ENCODE data around the gene IL6R.

IL6R gene

GRCh38 chr1:154460695-154461260 is 55.6 kb downstream of the IL6R start:
- Histone ChIP-seq H3K36me3 (ENCODE audit: insufficient read depth, low read length) (no peaks in the 10 kb centered on the region), H3K9me3 (ENCODE audit: low read depth, low read length) (no peaks in the 10 kb centered on the region), H3K9ac (ENCODE audit: insufficient read length) (no peak overlapping the region), H3K4me3 (no peak overlapping the region), H3K27ac (no peak overlapping the region)
- TF ChIP-seq EZH2 (IDR thresholded peaks at IDR 0.05) = no peak
- no peak for TF ChIP-seq POLR2AphosphoS5 (IDR thresholded peaks at IDR 0.05; ENCODE audit: borderline replicate concordance, low read depth, low read length)
- TF ChIP-seq FOXP2 (optimal IDR thresholded peaks at IDR 0.05; ENCODE audit: control extremely low read depth, extremely low read length, insufficient read depth) = no peak
- DNase-seq (ENCODE audit: low read depth, low spot score) = no peak

DNA sequence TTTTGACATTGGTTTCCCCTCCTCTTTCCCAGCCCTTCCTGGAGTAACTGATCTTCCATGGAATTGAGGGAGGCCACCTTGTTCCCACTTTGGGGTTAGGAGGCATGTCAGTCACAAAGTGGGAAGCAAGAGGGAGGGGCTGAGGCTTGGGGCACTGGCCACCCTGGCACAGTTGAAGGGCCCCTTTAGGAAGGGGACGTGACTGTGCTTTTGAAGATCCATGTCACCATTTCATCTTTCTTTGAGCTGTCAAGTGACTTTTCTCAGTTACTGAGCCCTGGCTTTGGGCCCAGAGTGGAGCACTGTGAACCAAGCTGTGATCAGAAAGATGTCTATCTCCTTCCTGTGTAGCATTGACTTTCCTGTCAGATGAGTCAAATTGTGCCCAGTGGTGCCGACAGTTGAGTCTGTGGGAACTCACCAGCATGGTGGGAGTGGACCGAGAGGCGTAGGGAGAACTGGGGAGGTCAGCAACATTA is 58.4 kb downstream of the IL6R start:
- H3K36me3 ChIP-seq (ENCODE audit: insufficient read depth, low read length) = no peaks in the 10 kb centered on the region

GRCh38 chr1:154465621-154466195 is 60.6 kb downstream of the IL6R start:
- DNase-seq (ENCODE audit: low read depth, low spot score) = no peak
- Histone ChIP-seq H3K9me3 (ENCODE audit: low read depth, low read length) (no peaks in the 10 kb centered on the region), H3K4me3 (peak overlapping the region; percentile 56), H3K27ac (peak overlapping the region; percentile 97), H3K9ac (ENCODE audit: insufficient read length) (peak overlapping the region; percentile 62), H3K36me3 (ENCODE audit: insufficient read depth, low read length) (no peaks in the 10 kb centered on the region)
- no peak for TF ChIP-seq FOXP2 (optimal IDR thresholded peaks at IDR 0.05; ENCODE audit: control extremely low read depth, extremely low read length, insufficient read depth)
- no peak for TF ChIP-seq EZH2 (IDR thresholded peaks at IDR 0.05)
- TF ChIP-seq POLR2AphosphoS5 (IDR thresholded peaks at IDR 0.05; ENCODE audit: borderline replicate concordance, low read depth, low read length) = no peak

More for the DNA sequence above, 58.4 kb downstream of the IL6R start:
- no peak overlapping the region for H3K4me3 ChIP-seq
- no peak overlapping the region for H3K9ac ChIP-seq (ENCODE audit: insufficient read length)
- peak overlapping the region; percentile 91 for H3K27ac ChIP-seq
- TF ChIP-seq FOXP2 (optimal IDR thresholded peaks at IDR 0.05; ENCODE audit: control extremely low read depth, extremely low read length, insufficient read depth) (no peak), POLR2AphosphoS5 (IDR thresholded peaks at IDR 0.05; ENCODE audit: borderline replicate concordance, low read depth, low read length) (no peak), EZH2 (IDR thresholded peaks at IDR 0.05) (no peak)
- no peaks in the 10 kb centered on the region for H3K9me3 ChIP-seq (ENCODE audit: low read depth, low read length)
- no peak for DNase-seq (ENCODE audit: low read depth, low spot score)

DNA sequence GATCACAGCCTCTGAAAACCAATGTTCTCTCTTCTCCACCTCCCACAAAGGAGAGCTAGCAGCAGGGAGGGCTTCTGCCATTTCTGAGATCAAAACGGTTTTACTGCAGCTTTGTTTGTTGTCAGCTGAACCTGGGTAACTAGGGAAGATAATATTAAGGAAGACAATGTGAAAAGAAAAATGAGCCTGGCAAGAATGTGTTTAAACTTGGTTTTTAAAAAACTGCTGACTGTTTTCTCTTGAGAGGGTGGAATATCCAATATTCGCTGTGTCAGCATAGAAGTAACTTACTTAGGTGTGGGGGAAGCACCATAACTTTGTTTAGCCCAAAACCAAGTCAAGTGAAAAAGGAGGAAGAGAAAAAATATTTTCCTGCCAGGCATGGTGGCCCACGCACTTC is 61.1 kb downstream of the IL6R start:
- TF ChIP-seq POLR2AphosphoS5 (IDR thresholded peaks at IDR 0.05; ENCODE audit: borderline replicate concordance, low read depth, low read length) = peak; percentile 36; the same call in 1 of the 2 replicates
- TF ChIP-seq EZH2 (IDR thresholded peaks at IDR 0.05) = no peak
- no peak for DNase-seq (ENCODE audit: low read depth, low spot score)
- Histone ChIP-seq H3K9ac (ENCODE audit: insufficient read length) (peak overlapping the region; percentile 62), H3K4me3 (peak overlapping the region; percentile 56), H3K36me3 (ENCODE audit: insufficient read depth, low read length) (no peaks in the 10 kb centered on the region), H3K9me3 (ENCODE audit: low read depth, low read length) (no peaks in the 10 kb centered on the region), H3K27ac (peak overlapping the region; percentile 97)

DNA sequence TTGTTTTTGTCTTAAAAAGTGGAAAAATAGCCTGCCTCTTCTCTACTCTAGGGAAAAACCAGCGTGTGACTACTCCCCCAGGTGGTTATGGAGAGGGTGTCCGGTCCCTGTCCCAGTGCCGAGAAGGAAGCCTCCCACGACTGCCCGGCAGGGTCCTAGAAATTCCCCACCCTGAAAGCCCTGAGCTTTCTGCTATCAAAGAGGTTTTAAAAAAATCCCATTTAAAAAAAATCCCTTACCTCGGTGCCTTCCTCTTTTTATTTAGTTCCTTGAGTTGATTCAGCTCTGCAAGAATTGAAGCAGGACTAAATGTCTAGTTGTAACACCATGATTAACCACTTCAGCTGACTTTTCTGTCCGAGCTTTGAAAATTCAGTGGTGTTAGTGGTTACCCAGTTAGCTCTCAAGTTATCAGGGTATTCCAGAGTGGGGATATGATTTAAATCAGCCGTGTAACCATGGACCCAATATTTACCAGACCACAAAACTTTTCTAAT is 61.8 kb downstream of the IL6R start:
- H3K4me3 ChIP-seq = no peak overlapping the region
- H3K36me3 ChIP-seq (ENCODE audit: insufficient read depth, low read length) = no peaks in the 10 kb centered on the region
- DNase-seq (ENCODE audit: low read depth, low spot score) = no peak
- TF ChIP-seq POLR2AphosphoS5 (IDR thresholded peaks at IDR 0.05; ENCODE audit: borderline replicate concordance, low read depth, low read length) (no peak), FOXP2 (optimal IDR thresholded peaks at IDR 0.05; ENCODE audit: control extremely low read depth, extremely low read length, insufficient read depth) (no peak), EZH2 (IDR thresholded peaks at IDR 0.05) (no peak)
- H3K9ac ChIP-seq (ENCODE audit: insufficient read length) = peak overlapping the region; percentile 62
- peak overlapping the region; percentile 97 for H3K27ac ChIP-seq
- no peaks in the 10 kb centered on the region for H3K9me3 ChIP-seq (ENCODE audit: low read depth, low read length)

DNA sequence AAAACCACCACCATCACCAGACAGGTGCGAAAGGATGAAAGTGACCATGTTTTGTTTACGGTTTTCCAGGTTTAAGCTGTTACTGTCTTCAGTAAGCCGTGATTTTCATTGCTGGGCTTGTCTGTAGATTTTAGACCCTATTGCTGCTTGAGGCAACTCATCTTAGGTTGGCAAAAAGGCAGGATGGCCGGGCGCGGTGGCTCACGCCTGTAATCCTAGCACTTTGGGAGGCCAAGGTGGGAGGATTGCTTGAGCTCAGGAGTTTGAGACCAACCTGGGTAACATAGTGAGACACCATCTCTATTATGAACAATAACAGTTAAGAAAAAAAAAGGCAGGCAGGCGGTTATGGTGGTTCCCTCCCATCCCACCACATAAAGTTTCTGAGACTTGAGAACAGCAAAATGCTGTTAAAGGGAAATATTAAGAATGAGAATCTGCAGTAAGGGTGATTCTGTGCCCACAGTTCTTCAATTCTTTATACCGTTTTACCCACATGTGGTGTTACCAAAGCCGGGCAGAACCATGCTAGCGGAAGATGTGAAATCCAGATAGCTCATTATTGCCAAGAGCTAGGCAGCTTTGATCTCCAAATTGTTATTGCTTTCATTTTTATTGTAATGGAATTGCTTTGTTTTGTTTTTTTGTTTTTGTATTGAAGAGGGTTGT is 62.4 kb downstream of the IL6R start:
- no peak for DNase-seq (ENCODE audit: low read depth, low spot score)
- Histone ChIP-seq H3K27ac (peak overlapping the region; percentile 97), H3K4me3 (no peak overlapping the region), H3K9me3 (ENCODE audit: low read depth, low read length) (no peaks in the 10 kb centered on the region), H3K9ac (ENCODE audit: insufficient read length) (no peak overlapping the region), H3K36me3 (ENCODE audit: insufficient read depth, low read length) (no peaks in the 10 kb centered on the region)
- TF ChIP-seq POLR2AphosphoS5 (IDR thresholded peaks at IDR 0.05; ENCODE audit: borderline replicate concordance, low read depth, low read length) = no peak
- no peak for TF ChIP-seq EZH2 (IDR thresholded peaks at IDR 0.05)
- no peak for TF ChIP-seq FOXP2 (optimal IDR thresholded peaks at IDR 0.05; ENCODE audit: control extremely low read depth, extremely low read length, insufficient read depth)

DNA sequence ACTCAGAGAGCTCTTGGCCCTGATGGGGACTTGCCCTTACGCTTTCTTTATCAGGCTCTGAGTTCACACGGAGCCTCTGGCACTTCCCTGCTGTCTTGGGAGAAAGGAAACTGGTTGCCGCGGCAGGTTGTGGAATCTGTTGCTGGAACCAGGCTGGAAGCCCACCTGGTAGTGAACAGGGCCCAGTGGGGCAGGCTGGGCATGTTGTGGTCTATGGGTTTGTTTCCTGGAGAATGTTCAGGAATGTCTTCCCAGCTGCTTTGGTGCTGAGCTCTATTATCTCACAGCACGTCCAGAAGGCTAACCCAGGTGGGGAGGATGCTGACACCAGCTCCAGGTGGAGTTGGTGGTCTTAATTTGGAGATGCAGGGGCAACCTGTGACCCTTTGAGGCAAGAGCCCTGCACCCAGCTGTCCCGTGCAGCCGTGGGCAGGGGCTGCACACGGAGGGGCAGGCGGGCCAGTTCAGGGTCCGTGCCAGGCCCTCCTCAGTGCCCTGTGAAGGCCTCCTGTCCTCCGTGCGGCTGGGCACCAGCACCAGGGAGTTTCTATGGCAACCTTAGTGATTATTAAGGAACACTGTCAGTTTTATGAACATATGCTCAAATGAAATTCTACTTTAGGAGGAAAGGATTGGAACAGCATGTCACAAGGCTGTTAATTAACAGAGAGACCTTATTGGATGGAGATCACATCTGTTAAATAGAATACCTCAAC is 63.5 kb downstream of the IL6R start:
- no peak overlapping the region for H3K9ac ChIP-seq (ENCODE audit: insufficient read length)
- no peaks in the 10 kb centered on the region for H3K36me3 ChIP-seq (ENCODE audit: insufficient read depth, low read length)
- no peak overlapping the region for H3K27ac ChIP-seq
- DNase-seq (ENCODE audit: low read depth, low spot score) = no peak
- no peaks in the 10 kb centered on the region for H3K9me3 ChIP-seq (ENCODE audit: low read depth, low read length)
- TF ChIP-seq EZH2 (IDR thresholded peaks at IDR 0.05) (no peak), POLR2AphosphoS5 (IDR thresholded peaks at IDR 0.05; ENCODE audit: borderline replicate concordance, low read depth, low read length) (no peak), FOXP2 (optimal IDR thresholded peaks at IDR 0.05; ENCODE audit: control extremely low read depth, extremely low read length, insufficient read depth) (no peak)
- no peak overlapping the region for H3K4me3 ChIP-seq

All from SK-N-MC (cell line).